GM18519 (cell line): ENCODE results near the gene ATF7IP.

Source experiments
- ATAC-seq: cut with Tn5 transposase; IDR thresholded peaks from one replicate; pipeline ENCODE4 v1.9.1; 2021; ENCODE audit warnings: mild to moderate bottlenecking, moderate library complexity; ENCODE audit not compliant: unreplicated experiment, low FRiP score

Gene ATF7IP

DNA sequence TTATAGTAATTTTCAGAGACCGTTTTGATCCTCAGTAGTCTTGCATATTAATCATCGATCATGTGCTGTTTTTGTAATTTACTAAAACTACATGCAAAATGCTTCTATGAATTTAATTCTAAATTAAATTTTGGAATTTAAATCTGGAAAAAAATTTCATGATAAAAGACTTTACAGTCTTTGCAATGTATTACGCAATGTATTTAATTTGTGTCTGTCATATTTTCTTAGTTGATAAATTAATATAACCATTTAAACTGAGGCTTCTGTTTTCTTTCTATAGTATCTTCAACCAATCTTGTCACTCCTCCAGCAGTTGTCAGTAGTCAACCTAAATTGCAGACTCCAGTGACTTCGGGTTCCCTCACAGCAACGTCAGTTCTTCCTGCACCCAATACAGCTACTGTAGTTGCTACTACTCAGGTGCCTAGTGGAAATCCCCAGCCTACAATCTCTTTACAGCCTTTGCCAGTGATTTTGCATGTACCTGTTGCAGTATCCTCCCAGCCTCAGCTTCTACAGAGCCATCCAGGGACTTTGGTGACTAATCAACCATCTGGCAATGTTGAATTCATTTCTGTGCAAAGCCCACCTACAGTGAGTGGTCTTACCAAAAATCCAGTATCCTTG is 94.8 kb downstream of the ATF7IP start:
- ATAC-seq: no peak

DNA sequence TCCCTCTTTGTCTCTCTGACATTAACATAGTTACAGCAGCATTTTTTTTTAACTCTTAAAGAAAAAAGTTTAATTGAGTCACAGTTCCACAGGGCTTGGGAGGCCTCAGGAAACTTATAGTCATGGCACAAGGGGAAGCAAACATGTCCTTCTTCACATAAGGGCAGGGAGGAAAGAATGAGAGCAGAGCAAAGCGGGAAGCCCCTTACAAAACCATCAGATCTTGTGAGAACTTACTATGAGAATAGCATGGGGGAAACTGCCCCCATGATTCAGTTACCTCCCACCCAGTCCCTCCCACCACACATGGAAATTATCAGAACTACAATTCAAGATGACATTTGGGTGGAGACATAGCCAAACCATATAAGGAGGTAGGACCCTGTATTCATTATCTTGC is 106.0 kb downstream of the ATF7IP start:
- ATAC-seq: no peak

DNA sequence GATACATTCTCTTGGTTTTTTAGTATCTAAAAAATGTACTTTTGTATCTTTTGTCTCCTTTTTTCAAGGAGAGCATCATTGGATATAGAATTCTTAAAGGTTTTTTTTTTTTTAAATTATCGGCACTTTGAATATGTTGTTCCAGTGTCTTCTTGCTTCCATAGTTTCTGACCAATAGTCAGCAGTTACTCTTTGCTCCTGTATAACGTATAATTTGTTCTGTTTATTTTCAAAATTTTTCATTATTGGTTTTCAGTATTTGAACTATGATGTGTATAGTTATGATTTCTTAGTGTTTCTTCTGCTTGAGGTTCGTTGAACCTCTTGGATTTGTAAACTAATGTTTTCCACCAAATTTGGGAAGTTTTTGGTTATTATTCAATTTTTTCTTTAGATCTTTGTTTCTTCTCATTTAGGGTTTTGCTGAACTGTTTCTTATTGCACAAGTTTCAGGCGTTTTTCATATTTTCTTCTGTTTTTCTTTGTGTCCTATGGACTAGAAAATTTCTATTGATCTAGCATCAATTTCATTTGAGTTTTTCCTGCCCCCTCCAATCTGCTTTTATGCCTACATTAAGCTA is 108.3 kb downstream of the ATF7IP start:
- ATAC-seq: no peak

DNA sequence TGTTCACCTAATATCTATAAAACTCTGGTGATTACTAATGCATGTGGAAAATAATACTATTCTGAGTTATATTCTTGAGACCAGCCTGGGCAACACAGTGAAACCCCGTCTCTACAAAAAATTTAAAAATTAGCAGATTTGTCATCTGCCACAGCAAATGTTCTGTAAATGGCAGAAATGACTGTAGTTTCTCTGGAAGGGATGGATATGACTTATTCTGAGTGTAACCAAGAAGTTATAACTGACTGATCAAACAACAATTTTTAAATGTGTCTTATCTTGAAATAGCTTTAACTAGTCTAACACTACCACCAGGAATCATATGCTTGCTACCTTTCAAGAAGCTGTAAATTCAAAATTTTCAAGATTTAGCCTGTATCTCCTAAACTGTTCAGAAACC is 113.5 kb downstream of the ATF7IP start:
- no peak for ATAC-seq

DNA sequence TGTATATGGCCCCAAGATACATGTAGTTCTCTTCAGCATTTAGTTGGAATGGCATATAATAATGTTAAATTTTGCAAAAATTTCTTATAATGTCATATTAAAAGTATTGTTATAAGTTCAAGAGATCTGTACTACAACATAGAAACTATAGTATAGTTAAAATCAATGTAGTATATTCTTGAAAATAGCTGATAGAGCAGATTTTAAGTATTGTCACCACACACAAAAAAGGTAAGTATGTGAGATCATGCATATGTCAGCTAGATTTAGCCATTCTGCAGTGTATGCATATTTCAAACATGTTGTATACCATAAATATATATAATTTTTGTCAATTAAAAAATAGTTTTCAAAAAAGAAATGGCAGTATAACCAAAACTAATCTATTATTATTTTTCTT is 115.7 kb downstream of the ATF7IP start:
- ATAC-seq: no peak

DNA sequence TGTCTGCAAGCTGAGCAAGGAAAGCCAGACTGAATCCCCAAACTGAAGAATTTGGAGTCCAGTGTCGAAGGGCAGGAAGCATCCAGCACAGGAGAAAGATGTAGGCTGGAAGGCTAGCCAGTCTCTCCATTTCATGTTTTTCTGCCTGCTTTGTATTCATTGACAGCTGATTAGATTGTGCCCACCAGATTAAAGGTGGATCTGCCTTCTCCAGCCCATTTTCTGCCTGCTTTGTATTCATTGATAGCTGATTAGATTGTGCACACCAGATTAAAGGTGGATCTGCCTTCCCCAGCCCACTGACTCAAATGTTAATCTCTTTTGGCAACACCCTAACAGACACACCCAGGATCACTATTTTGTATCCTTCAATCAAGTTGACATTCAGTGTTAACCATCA is 116.9 kb downstream of the ATF7IP start:
- no peak for ATAC-seq

DNA sequence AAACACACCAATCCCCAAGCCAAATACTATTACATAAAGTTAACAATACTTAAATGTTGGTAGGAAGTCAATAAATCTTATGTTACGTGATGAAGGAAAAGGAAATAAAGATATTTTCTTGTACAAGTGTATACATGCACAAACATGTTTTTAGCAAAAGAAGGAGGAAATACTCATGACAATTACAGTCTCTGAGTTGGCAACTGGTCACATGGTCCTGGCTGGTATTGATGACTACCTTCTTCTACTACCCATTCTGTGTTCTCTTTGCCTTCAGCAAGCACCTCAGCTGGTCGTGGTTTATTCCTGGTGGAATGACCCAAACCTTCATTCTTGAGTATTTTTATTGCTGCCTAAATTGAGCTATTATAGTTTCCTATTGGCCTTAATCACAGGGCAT is 117.4 kb downstream of the ATF7IP start:
- no peak for ATAC-seq

DNA sequence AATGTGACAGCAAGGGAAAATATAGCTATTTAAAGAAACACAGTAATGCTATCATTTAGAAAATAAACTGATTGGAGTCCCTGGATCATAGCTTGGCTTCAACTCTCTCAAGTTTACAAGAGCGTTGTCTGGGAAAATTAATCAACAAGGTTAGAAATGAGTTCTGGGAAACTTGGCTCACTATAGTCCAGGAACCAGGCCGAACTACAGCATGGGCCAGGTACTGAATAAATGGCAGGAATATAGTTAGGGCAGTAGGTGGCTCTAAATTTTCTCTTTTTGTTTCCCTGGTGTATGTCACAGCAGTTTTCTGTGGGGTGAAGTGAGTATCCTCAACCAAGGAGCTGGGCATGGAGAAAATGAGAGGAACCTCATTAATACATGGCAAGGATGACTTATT is 129.8 kb downstream of the ATF7IP start:
- no peak for ATAC-seq

DNA sequence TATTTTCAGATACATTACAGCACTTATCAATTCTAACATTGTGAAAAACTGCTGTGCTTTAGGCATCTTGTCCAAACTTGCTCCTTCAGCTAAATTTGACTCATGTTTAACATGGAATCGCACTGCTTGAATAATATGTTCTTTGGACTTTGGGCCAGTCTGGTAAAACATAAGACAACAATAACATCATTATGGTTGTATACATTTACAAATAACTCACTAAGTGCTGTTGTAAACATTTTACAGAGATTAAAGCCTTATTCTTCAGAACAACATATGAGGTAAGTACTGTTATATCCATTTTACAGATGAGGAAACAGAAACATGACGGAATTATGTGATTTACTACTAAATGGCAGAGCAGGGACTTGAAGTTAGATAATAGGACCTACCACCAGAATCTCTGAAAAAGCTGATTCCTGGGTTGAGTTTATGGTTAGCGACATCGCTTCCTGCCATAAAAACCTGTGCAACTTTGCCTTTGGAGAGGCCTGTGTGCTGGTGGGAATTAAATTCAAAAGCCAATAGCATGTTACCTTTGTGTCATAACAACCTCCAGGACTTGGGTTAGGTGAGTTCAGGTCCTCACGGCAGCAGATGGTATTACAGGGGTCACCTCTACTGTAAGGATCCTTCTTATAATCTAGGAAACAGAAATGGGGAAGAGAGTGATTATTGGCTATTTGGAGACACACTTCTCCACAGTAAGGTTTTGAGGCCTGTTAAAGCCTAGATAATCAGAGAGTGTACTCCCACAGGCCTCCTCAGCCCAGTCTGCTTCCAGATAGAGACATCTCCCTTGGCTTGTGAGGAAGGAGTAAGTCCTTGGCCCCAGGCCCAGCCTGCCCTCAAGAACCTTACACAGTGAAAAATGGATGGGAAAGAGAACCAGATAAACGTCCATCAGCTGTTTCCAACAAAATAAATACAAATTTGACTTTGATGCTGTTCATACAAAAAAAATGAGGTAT is 140.4 kb downstream of the ATF7IP start:
- no peak for ATAC-seq

DNA sequence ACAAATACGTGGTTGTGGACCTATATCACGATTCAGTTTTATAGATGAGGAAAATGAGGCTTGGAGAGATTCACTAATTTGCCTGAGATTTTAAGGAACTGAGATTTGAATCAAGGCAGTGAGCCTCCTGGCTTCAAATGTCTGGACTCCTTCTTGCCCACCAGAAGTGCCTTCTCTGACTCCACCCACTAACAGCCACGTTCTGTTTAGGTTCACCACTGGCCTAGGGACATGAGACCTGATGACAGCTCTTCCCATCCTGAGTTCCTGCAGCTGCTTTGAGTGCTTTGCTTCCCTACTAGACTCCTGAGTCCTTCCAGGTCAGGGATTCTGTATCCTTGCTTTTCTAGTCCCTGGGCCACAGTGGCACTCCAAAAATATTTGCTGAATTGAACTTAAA is 145.1 kb downstream of the ATF7IP start:
- ATAC-seq: no peak

DNA sequence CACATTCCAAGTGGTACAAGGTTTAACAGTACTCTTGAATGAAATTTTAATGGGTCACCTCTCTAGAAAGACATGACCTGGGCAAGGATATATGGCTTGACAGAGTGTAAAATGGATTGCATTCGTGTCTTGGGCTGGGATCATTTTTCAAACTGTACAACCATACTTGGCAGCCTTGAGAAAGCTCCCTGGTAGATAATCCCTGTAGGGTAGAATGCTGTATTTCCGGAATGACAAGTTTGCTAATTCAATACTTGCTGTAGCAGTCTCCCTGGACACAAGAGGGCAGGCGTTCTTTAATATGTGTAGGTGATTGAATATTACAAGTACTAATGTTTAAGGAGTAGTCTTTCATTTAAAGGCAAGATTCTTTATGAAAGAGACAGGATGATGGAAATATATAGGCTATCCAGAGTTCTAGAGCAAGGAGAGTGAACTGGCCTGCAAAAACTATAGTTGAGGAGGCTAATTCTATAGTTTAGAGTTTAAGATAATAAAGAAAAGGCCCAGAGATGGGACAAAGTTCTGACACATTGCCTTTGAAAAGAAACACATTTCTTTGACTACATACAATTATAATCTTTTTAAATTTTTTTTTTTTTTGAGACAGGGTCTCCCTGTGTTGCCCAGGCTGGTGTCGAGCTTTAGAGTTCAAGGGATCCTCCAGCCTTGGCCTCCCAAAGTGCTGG is 148.8 kb downstream of the ATF7IP start:
- ATAC-seq: no peak

DNA sequence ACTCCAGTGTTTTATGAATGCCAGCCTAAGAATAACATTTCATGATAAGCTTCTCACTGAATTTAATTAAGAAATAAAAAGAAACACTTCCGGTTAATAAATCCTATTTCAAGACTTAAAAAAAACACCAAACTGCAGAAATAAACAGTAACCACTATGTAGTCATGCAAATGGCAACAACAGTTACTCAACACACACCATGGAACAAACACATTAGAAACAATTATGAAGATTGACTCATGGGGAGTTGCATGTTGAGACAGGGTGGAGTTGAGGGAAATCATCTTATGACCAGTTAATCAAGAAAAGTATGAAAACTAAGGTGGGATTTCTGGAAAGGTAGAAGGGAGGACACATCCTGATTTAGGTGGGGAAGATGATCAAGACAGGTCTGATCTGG is 149.5 kb downstream of the ATF7IP start:
- ATAC-seq: no peak

DNA sequence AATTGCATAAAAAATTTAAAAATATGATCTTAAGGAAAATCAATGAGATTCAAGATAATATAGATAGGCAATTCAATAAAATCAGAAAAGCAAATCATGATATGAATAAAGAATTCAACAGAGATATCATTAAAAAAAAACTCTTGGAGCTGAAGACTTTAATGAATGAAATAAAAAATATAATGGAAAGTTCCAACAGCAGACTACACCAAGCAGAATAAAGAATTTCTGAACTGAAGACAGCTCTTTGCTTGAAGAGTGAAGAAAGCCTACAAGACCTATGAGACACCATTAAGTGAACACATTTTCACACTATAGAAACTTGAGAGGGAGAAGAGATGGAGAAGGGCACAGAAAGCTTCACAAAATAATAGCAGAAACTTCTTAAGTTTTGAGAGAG is 156.3 kb downstream of the ATF7IP start:
- no peak for ATAC-seq

DNA sequence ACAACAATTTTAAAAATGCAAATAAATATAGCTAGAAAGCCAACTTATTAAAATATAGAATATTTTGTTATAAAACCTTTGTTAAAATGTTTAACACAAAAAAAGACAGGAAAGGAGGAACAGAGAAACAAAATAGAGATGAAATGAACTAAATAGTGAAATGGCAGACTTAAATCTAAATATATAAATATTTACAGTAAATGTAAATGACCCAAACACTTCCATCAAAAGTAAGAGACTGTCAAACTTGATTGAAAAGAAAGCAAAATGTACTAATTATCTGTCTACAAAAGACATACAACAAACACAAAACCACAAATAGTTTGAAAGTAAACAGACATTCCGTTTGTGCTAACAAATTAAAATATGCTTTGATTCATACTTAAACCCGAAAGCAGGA is 160.5 kb downstream of the ATF7IP start:
- no peak for ATAC-seq

DNA sequence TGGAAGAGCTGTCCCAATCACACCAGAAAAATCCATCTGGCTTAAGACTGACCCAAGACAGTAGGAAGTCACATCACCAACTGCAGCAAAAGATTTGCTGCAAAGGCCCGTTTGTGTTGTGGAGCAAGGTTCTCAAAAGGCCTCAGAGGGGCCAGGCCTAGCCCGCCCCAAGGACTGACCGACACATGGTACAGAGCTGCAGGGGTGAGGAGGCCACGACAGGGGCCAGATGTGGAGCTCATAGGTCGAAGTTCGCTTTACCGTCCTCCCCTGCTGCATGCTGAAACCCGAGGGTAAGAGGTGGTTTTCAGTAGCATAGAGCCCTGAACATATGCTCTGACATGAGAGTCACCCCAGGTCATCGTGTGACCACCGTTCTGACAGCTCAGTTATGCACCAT is 166.7 kb downstream of the ATF7IP start:
- ATAC-seq: no peak

DNA sequence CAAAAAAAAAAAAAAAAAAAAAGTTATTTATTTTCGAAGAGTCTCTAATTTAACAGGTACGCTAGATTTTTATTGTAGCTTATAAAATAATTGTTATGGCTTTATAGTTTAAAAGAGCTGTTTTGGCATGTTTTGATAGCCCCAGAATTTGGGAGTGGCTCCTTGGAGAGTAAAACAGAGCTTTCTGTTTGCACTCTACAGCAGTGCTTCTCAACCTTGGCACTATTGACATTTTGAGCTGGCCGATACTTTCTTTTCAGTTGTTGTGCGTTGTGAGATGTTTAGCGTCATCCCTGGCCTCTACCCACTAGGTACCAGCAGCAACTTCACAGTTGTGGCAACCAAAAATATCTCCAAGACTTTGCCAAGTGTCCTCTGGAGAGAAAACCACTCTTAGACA is 171.6 kb downstream of the ATF7IP start:
- no peak for ATAC-seq

DNA sequence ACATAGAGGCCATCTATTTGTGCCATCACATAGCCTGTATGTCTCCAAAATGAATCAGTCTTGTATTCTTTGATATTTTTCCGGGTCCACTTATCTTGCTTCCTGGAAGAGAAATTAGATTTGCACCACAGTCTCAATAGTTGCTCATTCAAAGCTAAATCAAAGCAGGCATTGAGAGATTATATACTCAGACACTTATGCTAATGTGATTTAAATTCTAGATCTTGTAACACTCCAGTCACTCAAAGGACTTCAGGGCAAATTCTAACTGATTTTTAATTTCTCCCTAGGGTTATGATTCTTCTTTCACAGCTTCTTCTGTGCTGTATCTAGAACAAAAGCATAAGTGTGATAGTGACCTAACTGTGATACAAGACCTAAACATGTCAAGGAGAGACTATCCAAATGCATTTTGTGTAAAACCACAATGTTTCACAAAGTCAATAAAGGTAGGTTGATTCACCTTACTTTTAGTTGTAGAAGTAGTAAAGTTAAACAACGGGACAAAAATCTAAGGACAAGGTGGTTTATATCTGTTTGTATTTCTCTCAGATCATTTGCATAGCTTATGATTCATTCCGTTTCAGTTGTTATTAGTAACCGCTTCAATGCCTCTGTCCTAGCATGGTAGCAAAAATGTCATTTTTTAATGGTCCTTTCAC is 175.4 kb downstream of the ATF7IP start:
- peak; percentile 67 for ATAC-seq

DNA sequence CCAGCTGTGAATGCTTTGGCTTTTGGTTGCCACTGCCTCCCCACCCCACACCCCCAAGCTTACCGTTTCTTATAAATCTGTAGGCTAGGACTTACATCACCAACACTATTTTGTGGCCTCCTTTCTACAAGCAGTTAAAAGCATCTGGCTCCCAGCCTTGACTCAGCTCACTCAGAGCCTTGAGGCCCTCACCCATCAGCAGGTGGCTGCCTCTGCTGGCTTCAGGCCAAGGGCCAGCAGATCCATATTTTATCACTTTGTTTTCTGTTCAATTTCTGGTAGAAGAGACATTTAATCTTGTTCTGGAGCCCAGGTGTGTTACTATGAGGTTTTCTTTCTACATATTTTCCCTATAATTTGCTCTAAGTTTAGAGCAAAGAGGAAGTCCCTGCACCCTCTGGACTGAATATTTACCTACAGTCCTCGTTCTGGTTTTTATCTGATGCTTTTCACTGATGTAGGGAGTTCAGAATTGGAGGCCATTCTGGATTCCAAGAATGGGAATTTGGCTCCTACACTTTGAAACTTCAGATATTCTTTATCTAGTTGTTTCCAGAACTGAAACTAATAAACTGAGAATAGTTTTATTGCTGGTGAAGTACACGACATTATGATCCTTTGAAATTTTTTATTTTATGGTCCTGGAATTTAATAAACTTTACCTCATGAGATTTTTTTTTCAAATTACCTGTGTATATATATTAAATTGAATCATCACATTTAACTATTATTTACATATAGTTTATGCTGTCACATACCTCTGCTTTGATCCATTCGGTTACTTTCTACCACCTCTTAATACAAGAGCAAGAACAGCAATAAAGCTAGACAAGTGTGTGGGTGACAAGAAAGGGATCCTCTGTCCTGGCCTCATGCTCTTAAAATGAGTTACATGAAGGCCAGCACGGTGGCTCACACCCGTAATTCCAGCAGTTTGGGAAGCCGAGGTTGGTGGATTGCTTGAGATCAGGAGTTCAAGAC is 180.0 kb downstream of the ATF7IP start:
- no peak for ATAC-seq

DNA sequence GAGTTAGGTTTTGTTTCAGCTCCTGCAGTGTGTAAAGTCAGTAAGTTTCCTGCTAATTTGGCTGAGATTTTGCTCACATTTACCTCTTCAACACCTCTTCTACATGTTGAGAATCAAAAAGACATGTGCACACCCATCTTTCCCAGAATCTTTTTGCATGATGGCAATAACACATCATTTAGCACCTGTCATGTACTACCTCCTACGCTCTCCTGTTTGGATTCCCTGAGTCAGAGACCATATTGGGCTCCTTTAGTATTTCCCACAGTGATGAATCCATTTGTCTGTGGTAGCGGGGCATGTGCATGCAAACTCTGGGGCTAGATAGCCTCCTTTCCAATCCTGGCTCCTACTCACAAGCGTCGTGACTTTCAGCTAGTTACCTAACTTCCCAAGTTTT is 182.1 kb downstream of the ATF7IP start:
- ATAC-seq: no peak
